Smooth muscle cell of bladder (primary cell): ENCODE results near the gene SLC43A2. TPM values are rescaled to one million over a fixed set of nuclear protein-coding genes. Genes with fewer than 3 reads are reported as not detected.

Experiments used
- total RNA-seq: library from RNA; depleted of rRNA; stranded (reverse); fragments of >200 nt; gene quantifications from 2 replicates; pipeline ENCODE4 v1.2.3, GENCODE V29; 2014

The SLC43A2 gene
- 6.5 and 10.4 TPM in 2 replicates for total RNA-seq

DNA sequence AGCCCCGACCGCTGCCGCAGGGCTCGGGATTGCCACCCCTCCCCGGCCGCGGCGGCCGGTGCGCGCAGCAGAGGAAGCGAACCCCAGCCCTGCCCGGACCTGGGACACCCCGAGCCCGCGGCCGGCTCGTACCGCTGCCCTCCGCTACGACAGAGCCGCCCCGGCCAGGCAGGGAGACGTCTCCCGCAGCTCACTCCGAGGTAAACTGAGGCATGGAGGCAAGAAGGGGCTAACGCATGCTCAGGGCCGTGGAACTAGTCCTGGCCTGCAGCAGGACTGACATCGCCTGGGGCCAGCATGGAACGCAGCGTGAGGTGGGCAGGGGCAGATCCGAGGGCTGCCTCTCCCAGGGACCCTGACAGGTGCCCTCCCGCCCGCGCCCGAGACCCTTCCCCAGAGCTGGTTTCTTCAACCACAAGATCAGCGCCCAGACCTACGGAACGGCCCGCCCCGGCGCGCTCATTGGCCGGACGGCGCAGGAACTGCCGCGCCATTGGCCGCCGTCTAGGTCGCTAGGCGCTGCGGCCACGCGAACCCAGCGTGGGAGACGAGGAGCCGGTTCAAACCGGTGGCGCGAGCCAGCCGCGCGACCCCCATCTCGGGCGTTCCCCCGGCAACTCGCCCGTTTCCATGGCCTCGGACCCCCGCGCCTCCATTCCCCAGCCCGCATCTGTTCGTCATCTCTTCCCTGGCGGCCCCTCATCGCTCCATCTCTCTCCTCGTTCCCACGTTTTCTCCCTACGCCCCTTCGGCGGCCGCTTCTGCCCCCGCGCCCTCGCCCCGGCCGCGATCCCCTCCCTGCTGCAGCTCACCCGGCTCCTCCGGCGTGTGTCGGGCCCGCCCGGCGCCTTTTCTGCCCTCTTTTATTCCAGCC, at the start of gene SLC43A2:
Gene SLC43A2, minus strand, starts transcription at position 853 of the 874 bp plus-strand sequence. CDS start 960 bp downstream, outside the sequence.

GRCh38 chr17:1649844-1650501, 21.3 kb upstream of the SLC43A2 start, which contains the start of gene RILP:
Gene RILP (minus strand): TSS chr17:1649866. CDS start chr17:1649804, 62 bp downstream.

DNA sequence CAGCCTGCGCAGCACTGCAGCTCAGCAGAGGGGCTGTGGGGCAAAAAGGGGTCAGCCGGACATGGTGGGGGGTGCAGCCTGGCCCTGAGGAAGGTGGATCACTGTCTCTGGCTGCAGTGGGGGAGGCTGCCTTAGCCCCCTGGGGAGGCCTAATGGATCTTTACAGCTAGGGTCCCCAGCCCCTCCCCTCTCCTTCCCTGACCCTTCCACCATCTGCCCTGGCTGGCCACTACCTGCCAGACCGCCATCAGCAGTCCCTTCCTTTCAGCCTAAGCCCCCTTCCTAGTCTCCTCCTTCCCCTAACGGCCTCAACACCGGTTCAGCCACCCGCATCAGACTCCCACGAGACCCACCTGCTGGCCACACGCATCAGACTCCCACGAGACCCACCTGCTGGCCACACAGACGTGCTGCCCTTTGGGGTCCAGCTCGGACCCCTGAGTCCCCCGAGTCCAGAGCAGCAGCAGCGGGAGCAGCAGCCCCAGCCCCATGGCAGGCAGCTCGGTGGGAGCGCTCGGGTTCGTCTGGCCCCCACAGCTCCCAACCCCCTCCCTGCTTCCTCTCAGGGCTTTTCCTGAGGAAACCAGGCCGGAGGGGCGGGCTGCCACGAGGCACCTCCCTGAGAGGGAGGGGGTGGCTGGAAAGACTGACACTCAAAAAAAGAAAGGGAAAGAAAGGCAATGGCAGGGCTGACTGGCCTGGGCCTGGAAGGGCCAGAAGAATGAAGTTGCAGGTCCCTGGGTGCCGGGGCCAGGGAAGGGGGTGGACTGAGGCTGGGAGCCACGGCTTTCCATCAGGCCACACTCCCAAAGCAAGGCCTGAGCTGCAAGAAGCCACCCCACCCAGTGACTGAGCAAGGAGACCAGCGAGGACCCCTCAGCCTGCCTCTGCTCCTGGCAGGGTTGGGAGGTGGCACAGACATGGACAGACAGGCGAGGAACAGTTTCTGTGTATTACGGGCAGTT, 16.9 kb upstream of the SLC43A2 start, which contains the start of gene SCARF1:
Gene SCARF1, minus strand, starts transcription at position 526 of the 965 bp plus-strand sequence. Its CDS starts 35 bp downstream, at position 491.

Other genes starting within 250 kb of the SLC43A2 start
- gene YWHAE, start 228.6 kb downstream of the SLC43A2 start, total RNA-seq: 245 and 276 TPM in 2 replicates
- 86.2 and 100 TPM in 2 replicates for gene CRK, start 172.6 kb downstream of the SLC43A2 start, total RNA-seq
- 113 and 132 TPM in 2 replicates for gene MYO1C, start 136.1 kb downstream of the SLC43A2 start, total RNA-seq
- gene INPP5K, start 112.2 kb downstream of the SLC43A2 start, total RNA-seq: 23.5 and 28.2 TPM in 2 replicates
- gene PITPNA, start 66.0 kb downstream of the SLC43A2 start, total RNA-seq: 13.2 and 15.3 TPM in 2 replicates
- gene SCARF1, start 16.9 kb upstream of the SLC43A2 start, total RNA-seq: 0.14 and 0.65 TPM in 2 replicates
- 6.7 and 7.5 TPM in 2 replicates for gene RILP, start 21.0 kb upstream of the SLC43A2 start, total RNA-seq
- 63.4 and 72.8 TPM in 2 replicates for gene PRPF8, start 56.0 kb upstream of the SLC43A2 start, total RNA-seq
- gene TLCD2, start 81.5 kb upstream of the SLC43A2 start, total RNA-seq: 4.4 and 5.0 TPM in 2 replicates
- 20.1 and 31.9 TPM in 2 replicates for gene WDR81, start 95.9 kb upstream of the SLC43A2 start, total RNA-seq
- under 0.01 and 0.28 TPM in 2 replicates for gene SERPINF2, start 114.0 kb upstream of the SLC43A2 start, total RNA-seq
- gene SERPINF1, start 133.2 kb upstream of the SLC43A2 start, total RNA-seq: 104 and 114 TPM in 2 replicates
- gene SMYD4, start 201.1 kb upstream of the SLC43A2 start, total RNA-seq: 5.1 and 7.0 TPM in 2 replicates
- gene RPA1, start 201.2 kb upstream of the SLC43A2 start, total RNA-seq: 15.2 and 32.9 TPM in 2 replicates